RWPE2 (cell line): ENCODE data around the gene MCF2L2.

Experiments used
- ATAC-seq: fragments of 200-7000 bp; cut with Tn5 transposase; 3 replicates; pipeline ENCODE4 v1.9.1; 2021; ENCODE audit warnings: low read depth
- DNase-seq: peaks from one replicate; pipeline ENCODE4 v3.0.0-alpha.2; 2020; ENCODE audit warnings: low spot score
- H3K27ac ChIP-seq: fragments of 450-650 bp; 2 replicates; pipeline ENCODE4 v1.5.1; 2017; ENCODE audit warnings: mild to moderate bottlenecking; ENCODE audit not compliant: poor library complexity, severe bottlenecking
- H3K27me3 ChIP-seq: fragments of 250-450 bp; sonication (Bioruptor Pico); 2 replicates; pipeline ENCODE4 v1.5.1; 2021; ENCODE audit warnings: mild to moderate bottlenecking, moderate library complexity; ENCODE audit not compliant: insufficient read depth, poor library complexity, severe bottlenecking
- H3K36me3 ChIP-seq: fragments of 250-450 bp; sonication (Bioruptor Pico); 2 replicates; pipeline ENCODE4 v1.5.1; 2020; ENCODE audit warnings: low read depth, mild to moderate bottlenecking, moderate library complexity
- H3K4me1 ChIP-seq: fragments of 250-450 bp; sonication (Bioruptor Pico); 2 replicates; pipeline ENCODE4 v1.5.1; 2021; ENCODE audit warnings: mild to moderate bottlenecking, moderate library complexity; ENCODE audit not compliant: insufficient read depth, poor library complexity, severe bottlenecking
- H3K4me3 ChIP-seq: fragments of 250-450 bp; sonication (Bioruptor Pico); 2 replicates; pipeline ENCODE4 v1.5.1; 2021; ENCODE audit warnings: mild to moderate bottlenecking, moderate library complexity; ENCODE audit not compliant: severe bottlenecking
- H3K9me3 ChIP-seq: fragments of 250-450 bp; sonication (Bioruptor Pico); 2 replicates; pipeline ENCODE4 v1.5.1; 2021; ENCODE audit warnings: mild to moderate bottlenecking, moderate library complexity; ENCODE audit not compliant: severe bottlenecking
- TF ChIP-seq, protein P1 (sequence below): fragments of 450-650 bp; IDR thresholded peaks from one replicate; pipeline ENCODE4 v1.5.1; 2017; ENCODE audit warnings: mild to moderate bottlenecking, moderate library complexity; ENCODE audit not compliant: poor library complexity, severe bottlenecking

Gene MCF2L2

DNA sequence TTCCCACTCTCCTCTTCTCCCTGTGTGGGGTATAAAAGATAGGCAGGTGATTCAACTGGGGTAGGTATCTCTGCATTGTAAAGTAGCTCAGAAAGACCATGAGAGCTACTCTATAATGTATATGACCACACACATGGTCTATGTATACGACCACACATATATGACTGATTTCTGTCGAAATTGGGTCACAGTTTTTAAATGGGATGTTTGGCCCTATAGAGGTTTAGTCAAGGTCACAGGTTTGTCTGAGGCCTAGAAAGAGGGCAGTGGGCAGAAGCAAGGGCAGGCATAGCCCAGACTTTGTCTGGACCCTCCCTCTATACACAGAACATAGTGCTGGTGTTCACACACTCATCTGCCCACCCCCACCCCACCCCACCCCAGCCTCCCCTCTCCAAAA lies 270.3 kb downstream of the MCF2L2 start:
- Histone ChIP-seq H3K4me1 (peaks cover 6% of the 10 kb centered on the region), H3K27ac (no peak overlapping the region), H3K27me3 (no peaks in the 10 kb centered on the region), H3K9me3 (no peaks in the 10 kb centered on the region), H3K4me3 (no peak overlapping the region), H3K36me3 (no peaks in the 10 kb centered on the region)
- ATAC-seq, result no peak
- TF ChIP-seq, protein P1, sequence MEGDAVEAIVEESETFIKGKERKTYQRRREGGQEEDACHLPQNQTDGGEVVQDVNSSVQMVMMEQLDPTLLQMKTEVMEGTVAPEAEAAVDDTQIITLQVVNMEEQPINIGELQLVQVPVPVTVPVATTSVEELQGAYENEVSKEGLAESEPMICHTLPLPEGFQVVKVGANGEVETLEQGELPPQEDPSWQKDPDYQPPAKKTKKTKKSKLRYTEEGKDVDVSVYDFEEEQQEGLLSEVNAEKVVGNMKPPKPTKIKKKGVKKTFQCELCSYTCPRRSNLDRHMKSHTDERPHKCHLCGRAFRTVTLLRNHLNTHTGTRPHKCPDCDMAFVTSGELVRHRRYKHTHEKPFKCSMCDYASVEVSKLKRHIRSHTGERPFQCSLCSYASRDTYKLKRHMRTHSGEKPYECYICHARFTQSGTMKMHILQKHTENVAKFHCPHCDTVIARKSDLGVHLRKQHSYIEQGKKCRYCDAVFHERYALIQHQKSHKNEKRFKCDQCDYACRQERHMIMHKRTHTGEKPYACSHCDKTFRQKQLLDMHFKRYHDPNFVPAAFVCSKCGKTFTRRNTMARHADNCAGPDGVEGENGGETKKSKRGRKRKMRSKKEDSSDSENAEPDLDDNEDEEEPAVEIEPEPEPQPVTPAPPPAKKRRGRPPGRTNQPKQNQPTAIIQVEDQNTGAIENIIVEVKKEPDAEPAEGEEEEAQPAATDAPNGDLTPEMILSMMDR, result no peak
- no peak for DNase-seq

DNA sequence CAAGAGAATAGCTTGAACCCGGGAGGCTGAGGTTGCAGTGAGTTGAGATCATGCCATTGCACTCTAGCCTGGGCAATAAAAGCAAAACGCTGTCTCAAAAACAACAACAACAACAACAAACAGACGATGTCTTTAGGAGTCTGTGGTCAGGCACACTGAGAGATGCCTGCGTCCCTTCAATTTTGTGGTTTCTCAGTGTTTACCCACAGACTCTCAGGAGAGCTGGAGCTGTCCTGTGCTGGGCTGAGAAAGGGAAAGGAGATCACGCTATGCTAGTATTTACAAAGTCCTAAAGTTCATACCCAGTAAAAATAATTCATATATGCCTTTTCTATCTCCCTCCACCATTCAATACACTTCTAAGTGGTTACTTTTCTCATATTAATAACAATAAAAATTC lies 272.2 kb downstream of the MCF2L2 start:
- TF ChIP-seq, protein P1, result no peak
- Histone ChIP-seq H3K4me3 (no peak overlapping the region), H3K9me3 (no peaks in the 10 kb centered on the region), H3K36me3 (no peaks in the 10 kb centered on the region), H3K27ac (no peak overlapping the region), H3K27me3 (no peaks in the 10 kb centered on the region), H3K4me1 (no peaks in the 10 kb centered on the region)
- ATAC-seq (no peak), DNase-seq (no peak)

DNA sequence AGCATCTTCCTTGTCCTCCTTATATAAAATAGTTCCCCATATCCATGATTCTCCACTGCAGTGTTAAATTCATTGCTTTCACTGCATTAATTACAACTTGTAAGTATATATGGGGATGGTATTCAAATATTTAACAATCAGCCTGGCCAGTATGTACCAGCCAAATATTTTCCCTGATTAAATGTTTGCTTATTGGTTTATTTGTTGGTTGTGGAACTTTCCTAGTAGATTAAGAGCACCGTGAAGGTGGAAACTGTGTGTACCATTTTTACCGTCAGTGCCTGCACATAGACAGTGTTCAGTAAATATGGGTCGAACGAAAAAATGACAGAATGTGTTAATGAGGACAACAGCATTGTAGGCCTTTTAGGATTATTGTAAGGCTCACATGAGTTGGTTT lies 272.9 kb downstream of the MCF2L2 start:
- no peak for DNase-seq
- no peak overlapping the region for H3K4me3 ChIP-seq
- no peak overlapping the region for H3K27ac ChIP-seq
- ATAC-seq, result no peak
- H3K36me3 ChIP-seq, result no peaks in the 10 kb centered on the region
- H3K9me3 ChIP-seq, result no peaks in the 10 kb centered on the region
- H3K27me3 ChIP-seq, result no peaks in the 10 kb centered on the region
- H3K4me1 ChIP-seq, result no peaks in the 10 kb centered on the region
- TF ChIP-seq, protein P1, result no peak

DNA sequence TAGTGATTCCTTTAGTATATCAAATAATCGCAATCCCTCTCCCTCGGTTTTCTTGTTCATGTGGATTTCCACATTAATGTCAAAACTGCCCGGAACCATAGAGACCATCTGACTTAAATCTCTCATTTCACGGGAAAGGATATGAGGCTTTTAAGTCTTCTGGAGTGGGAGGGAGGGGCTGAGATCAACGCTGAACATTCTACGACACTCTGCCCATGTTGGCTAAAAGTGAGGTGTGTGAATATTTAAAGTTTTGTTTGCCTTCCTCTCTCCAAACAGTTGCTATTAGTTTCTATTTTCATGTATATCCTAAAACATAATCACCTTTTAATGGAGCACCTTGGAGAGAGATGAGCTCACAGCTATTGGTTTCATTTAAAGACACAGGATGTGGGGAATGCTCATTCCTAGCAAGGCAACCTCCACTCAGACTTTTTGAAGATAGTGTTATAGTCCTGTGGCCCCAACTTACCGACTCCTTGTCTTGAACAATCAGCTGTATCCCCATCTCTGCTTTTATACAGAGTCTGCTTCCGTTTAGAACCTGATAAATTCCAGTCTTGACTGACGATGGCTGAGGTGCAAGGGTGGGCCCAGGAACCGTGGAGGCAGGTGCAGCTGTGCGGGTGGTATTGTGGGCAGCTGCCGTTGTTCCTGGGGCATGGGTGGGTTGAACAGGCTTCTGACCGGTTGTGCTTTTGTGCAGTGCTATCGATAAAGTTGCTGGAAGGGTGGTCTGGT lies 275.0 kb downstream of the MCF2L2 start:
- ATAC-seq, result no peak
- DNase-seq, result no peak
- Histone ChIP-seq H3K9me3 (no peaks in the 10 kb centered on the region), H3K27me3 (no peaks in the 10 kb centered on the region), H3K4me1 (no peaks in the 10 kb centered on the region), H3K27ac (no peak overlapping the region), H3K36me3 (no peaks in the 10 kb centered on the region), H3K4me3 (no peak overlapping the region)
- TF ChIP-seq, protein P1, result no peak

DNA sequence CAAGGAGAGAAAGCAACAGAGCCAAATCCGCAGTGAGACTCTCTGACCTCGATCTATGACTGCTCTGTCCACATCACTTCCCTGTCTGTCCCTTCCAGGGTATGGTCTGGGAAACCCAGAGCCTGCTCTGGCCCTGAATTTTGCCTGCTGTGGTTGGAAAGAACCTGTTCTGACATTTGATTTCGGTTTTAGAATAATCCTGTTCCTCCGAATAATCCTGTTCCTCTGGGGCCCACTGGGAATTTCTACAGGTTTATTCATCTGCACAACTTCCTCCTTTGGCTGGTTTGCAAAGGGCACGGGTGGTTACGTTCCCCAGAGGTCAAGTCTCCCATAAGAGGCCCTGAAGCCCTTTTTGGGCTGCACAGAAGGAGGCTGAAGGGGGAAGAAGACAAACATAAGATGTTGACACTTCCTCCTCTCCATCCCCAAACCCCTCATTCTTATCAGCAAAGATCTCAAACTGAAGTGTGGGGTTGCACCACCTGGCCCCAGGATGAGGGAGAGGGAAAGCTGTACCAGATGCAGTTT lies 276.5 kb downstream of the MCF2L2 start:
- Histone ChIP-seq H3K36me3 (no peaks in the 10 kb centered on the region), H3K9me3 (no peaks in the 10 kb centered on the region), H3K4me3 (no peak overlapping the region), H3K27me3 (no peaks in the 10 kb centered on the region), H3K27ac (no peak overlapping the region), H3K4me1 (no peaks in the 10 kb centered on the region)
- TF ChIP-seq, protein P1, result no peak
- ATAC-seq, result no peak
- no peak for DNase-seq
